ENCODE results near the gene KIF9. TPM values are rescaled to one million over a fixed set of nuclear protein-coding genes. Genes with fewer than 3 reads are reported as not detected.

KIF9 gene
- total RNA-seq, 1 experiment from 2014 or later, result 5.8 TPM

- TF ChIP-seq, protein P1, sequence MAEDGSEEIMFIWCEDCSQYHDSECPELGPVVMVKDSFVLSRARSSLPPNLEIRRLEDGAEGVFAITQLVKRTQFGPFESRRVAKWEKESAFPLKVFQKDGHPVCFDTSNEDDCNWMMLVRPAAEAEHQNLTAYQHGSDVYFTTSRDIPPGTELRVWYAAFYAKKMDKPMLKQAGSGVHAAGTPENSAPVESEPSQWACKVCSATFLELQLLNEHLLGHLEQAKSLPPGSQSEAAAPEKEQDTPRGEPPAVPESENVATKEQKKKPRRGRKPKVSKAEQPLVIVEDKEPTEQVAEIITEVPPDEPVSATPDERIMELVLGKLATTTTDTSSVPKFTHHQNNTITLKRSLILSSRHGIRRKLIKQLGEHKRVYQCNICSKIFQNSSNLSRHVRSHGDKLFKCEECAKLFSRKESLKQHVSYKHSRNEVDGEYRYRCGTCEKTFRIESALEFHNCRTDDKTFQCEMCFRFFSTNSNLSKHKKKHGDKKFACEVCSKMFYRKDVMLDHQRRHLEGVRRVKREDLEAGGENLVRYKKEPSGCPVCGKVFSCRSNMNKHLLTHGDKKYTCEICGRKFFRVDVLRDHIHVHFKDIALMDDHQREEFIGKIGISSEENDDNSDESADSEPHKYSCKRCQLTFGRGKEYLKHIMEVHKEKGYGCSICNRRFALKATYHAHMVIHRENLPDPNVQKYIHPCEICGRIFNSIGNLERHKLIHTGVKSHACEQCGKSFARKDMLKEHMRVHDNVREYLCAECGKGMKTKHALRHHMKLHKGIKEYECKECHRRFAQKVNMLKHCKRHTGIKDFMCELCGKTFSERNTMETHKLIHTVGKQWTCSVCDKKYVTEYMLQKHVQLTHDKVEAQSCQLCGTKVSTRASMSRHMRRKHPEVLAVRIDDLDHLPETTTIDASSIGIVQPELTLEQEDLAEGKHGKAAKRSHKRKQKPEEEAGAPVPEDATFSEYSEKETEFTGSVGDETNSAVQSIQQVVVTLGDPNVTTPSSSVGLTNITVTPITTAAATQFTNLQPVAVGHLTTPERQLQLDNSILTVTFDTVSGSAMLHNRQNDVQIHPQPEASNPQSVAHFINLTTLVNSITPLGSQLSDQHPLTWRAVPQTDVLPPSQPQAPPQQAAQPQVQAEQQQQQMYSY (CRISPR knock-in tag; IDR thresholded peaks at IDR 0.05), result no peak
- TF ChIP-seq ETV6 (CRISPR knock-in tag; IDR thresholded peaks at IDR 0.05) (no peak), FOXK1 (CRISPR knock-in tag; IDR thresholded peaks at IDR 0.05) (no peak), CTCF (IDR thresholded peaks at IDR 0.05) (no peak), USF2 (CRISPR knock-in tag; IDR thresholded peaks at IDR 0.05) (no peak), OVOL2 (CRISPR knock-in tag; IDR thresholded peaks at IDR 0.05; ENCODE audit: borderline replicate concordance) (no peak), SOX15 (CRISPR knock-in tag; IDR thresholded peaks at IDR 0.05) (no peak), NFATC4 (CRISPR knock-in tag; IDR thresholded peaks at IDR 0.05) (no peak), RORB (CRISPR knock-in tag; IDR thresholded peaks at IDR 0.05) (no peak)
- TF ChIP-seq, protein P2, sequence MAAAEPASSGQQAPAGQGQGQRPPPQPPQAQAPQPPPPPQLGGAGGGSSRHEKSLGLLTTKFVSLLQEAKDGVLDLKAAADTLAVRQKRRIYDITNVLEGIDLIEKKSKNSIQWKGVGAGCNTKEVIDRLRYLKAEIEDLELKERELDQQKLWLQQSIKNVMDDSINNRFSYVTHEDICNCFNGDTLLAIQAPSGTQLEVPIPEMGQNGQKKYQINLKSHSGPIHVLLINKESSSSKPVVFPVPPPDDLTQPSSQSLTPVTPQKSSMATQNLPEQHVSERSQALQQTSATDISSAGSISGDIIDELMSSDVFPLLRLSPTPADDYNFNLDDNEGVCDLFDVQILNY (CRISPR knock-in tag; IDR thresholded peaks at IDR 0.05), result no peak
- TF ChIP-seq, protein P3, sequence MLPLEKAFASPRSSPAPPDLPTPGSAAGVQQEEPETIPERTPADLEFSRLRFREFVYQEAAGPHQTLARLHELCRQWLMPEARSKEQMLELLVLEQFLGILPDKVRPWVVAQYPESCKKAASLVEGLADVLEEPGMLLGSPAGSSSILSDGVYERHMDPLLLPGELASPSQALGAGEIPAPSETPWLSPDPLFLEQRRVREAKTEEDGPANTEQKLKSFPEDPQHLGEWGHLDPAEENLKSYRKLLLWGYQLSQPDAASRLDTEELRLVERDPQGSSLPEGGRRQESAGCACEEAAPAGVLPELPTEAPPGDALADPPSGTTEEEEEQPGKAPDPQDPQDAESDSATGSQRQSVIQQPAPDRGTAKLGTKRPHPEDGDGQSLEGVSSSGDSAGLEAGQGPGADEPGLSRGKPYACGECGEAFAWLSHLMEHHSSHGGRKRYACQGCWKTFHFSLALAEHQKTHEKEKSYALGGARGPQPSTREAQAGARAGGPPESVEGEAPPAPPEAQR (CRISPR knock-in tag; IDR thresholded peaks at IDR 0.05), result no peak
- Mint-ChIP-seq H3K9me3 (no peaks in the 10 kb centered on the region), H3K36me3 (no peaks in the 10 kb centered on the region), H3K27ac (no peak overlapping the region), H3K4me1 (peaks cover 17% of the 10 kb centered on the region), H3K4me3 (no peak overlapping the region), H3K27me3 (ENCODE audit: low read depth) (no peaks in the 10 kb centered on the region)
- ATAC-seq (no peak), DNase-seq (ENCODE audit: low spot score) (no peak)
- ChIA-PET POLR2A (no interaction called here), CTCF (no interaction called here)
Measured at GRCh38 chr3:47280519-47280918, 2.1 kb downstream of the KIF9 start.

- ChIA-PET CTCF (interaction anchor here (0.7 kb wide), 2 partner anchors 44 to 293 kb away, joined by 3 read pairs; no protein-coding TSS in a partner anchor), POLR2A (interaction anchor here (0.6 kb wide), 1 partner anchor 9 kb away, joined by 7 read pairs; no protein-coding TSS in a partner anchor)
- no peak for DNase-seq (ENCODE audit: low spot score)
- no peak overlapping the region for H3K27ac Mint-ChIP-seq
- H3K36me3 Mint-ChIP-seq, result no peaks in the 10 kb centered on the region
- ATAC-seq, result no peak
- H3K4me1 Mint-ChIP-seq, result peaks cover 7% of the 10 kb centered on the region; the same call in 1 of the 2 replicates
- no peaks in the 10 kb centered on the region for H3K27me3 Mint-ChIP-seq (ENCODE audit: low read depth)
- no peaks in the 10 kb centered on the region for H3K9me3 Mint-ChIP-seq
- no peak for TF ChIP-seq ZNF512 (CRISPR knock-in tag; IDR thresholded peaks at IDR 0.05; ENCODE audit: borderline replicate concordance)
- TF ChIP-seq, protein P4, sequence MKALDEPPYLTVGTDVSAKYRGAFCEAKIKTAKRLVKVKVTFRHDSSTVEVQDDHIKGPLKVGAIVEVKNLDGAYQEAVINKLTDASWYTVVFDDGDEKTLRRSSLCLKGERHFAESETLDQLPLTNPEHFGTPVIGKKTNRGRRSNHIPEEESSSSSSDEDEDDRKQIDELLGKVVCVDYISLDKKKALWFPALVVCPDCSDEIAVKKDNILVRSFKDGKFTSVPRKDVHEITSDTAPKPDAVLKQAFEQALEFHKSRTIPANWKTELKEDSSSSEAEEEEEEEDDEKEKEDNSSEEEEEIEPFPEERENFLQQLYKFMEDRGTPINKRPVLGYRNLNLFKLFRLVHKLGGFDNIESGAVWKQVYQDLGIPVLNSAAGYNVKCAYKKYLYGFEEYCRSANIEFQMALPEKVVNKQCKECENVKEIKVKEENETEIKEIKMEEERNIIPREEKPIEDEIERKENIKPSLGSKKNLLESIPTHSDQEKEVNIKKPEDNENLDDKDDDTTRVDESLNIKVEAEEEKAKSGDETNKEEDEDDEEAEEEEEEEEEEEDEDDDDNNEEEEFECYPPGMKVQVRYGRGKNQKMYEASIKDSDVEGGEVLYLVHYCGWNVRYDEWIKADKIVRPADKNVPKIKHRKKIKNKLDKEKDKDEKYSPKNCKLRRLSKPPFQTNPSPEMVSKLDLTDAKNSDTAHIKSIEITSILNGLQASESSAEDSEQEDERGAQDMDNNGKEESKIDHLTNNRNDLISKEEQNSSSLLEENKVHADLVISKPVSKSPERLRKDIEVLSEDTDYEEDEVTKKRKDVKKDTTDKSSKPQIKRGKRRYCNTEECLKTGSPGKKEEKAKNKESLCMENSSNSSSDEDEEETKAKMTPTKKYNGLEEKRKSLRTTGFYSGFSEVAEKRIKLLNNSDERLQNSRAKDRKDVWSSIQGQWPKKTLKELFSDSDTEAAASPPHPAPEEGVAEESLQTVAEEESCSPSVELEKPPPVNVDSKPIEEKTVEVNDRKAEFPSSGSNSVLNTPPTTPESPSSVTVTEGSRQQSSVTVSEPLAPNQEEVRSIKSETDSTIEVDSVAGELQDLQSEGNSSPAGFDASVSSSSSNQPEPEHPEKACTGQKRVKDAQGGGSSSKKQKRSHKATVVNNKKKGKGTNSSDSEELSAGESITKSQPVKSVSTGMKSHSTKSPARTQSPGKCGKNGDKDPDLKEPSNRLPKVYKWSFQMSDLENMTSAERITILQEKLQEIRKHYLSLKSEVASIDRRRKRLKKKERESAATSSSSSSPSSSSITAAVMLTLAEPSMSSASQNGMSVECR (CRISPR knock-in tag; IDR thresholded peaks at IDR 0.05; ENCODE audit: borderline replicate concordance), result no peak
- no peak overlapping the region for H3K4me3 Mint-ChIP-seq
Measured at GRCh38 chr3:47276558-47276957, 6.0 kb downstream of the KIF9 start.
